Lung (tissue), 12 donors: Measurements from ENCODE around the gene RNASE4. TPM values are rescaled to one million over a fixed set of nuclear protein-coding genes. Genes with fewer than 3 reads are reported as not detected.
"Not testable (repeated sequence)": the region's sequence is repeated elsewhere in the genome, so short reads cannot be mapped to it uniquely, and the experiment has no call there.

Source experiments
- ATAC-seq: fragments of 200-7000 bp; cut with Tn5 transposase; one replicate; pipeline ENCODE4 v1.9.1; 2020; ENCODE audit warnings: moderate number of reproducible peaks; ENCODE audit not compliant: insufficient read depth, low FRiP score
- DNase-seq, 3 donors: peaks; one replicate each; pipeline ENCODE4 v3.0.0-alpha.2; 2013 to 2017
- H3K27ac ChIP-seq, 2 donors: one replicate each; pipeline ENCODE4 v1.5.1; 2013; ENCODE audit warnings: mild to moderate bottlenecking in 2 of 2, moderate library complexity in 2 of 2, control low read depth in 1 of 2, inconsistent platforms in 1 of 2, low read depth in 1 of 2, low read length in 1 of 2
- H3K27me3 ChIP-seq, 3 donors: one replicate each; pipeline ENCODE4 v1.5.1; 2013; ENCODE audit warnings: low read length in 2 of 3; ENCODE audit not compliant: control insufficient read depth in 3 of 3, insufficient read depth in 3 of 3
- H3K36me3 ChIP-seq, 4 donors: one replicate each; pipeline ENCODE4 v1.5.1; 2013; ENCODE audit warnings: low read length in 4 of 4, mild to moderate bottlenecking in 1 of 4, moderate library complexity in 1 of 4; ENCODE audit not compliant: control insufficient read depth in 4 of 4, insufficient read depth in 4 of 4
- H3K4me1 ChIP-seq, 5 donors: one replicate each; pipeline ENCODE4 v1.5.1; 2013; ENCODE audit warnings: low read length in 5 of 5, mild to moderate bottlenecking in 2 of 5, moderate library complexity in 1 of 5; ENCODE audit not compliant: control insufficient read depth in 5 of 5, insufficient read depth in 5 of 5
- H3K4me3 ChIP-seq: one replicate; pipeline ENCODE4 v1.5.1; 2013; ENCODE audit warnings: mild to moderate bottlenecking, control low read depth, moderate library complexity
- H3K9ac ChIP-seq, 2 donors: one replicate each; pipeline ENCODE4 v1.5.1; 2013; ENCODE audit warnings: low read length in 2 of 2, control low read depth in 1 of 2; ENCODE audit not compliant: insufficient read depth in 1 of 2
- H3K9me3 ChIP-seq, 4 donors: one replicate each; pipeline ENCODE4 v1.5.1; 2013; ENCODE audit warnings: low read length in 3 of 4, mild to moderate bottlenecking in 1 of 4, moderate library complexity in 1 of 4; ENCODE audit not compliant: control insufficient read depth in 4 of 4, insufficient read depth in 3 of 4
- CTCF ChIP-seq: IDR thresholded peaks from 2 replicates; pipeline ENCODE4 v1.5.1; 2012; ENCODE audit warnings: mild to moderate bottlenecking; ENCODE audit errors: control extremely low read depth, extremely low read depth
- WGBS, 2 donors: extraction: QIAGEN DNeasy Blood & Tissue Kit; methylation state at CpG; one replicate each; pipeline ENCODE4 v1.1.7; 2013; 5-methylcytosine and 5-hydroxymethylcytosine counted together
- polyA plus RNA-seq, 2 donors: library from polyadenylated mRNA; stranded (reverse); fragments of 200-250 nt; gene quantifications; one replicate each; pipeline ENCODE4 v1.2.1, GENCODE V29; 2013
- total RNA-seq, 2 donors: library from RNA; depleted of rRNA in 1 of 2; stranded (reverse); fragments of >200 nt in 1 of 2; gene quantifications; one replicate each; pipeline ENCODE4 v1.2.1, GENCODE V29; 2014 to 2021
- donor health status: control.
- donor health status: control.
- donor health status: Bipolar disorder and iron deficiency.
- donor health status: healthy.
- donor health status: DM: yes; HTN: yes; CAD: no.

RNASE4 gene
- total and polyA plus RNA-seq, 4 donors, result 14.5 to 51.9 (median 28.6) TPM

- Histone ChIP-seq H3K27ac (no peak overlapping the region), H3K4me1 (no peaks in the 10 kb centered on the region), H3K27me3 (no peaks in the 10 kb centered on the region), H3K9ac (no peak overlapping the region), H3K36me3 (no peaks in the 10 kb centered on the region), H3K4me3 (no peak overlapping the region), H3K9me3 (no peaks in the 10 kb centered on the region)
- ATAC-seq (no peak), DNase-seq (peak in 2 of 3 donors; percentile 39 to 47)
- no peak for TF ChIP-seq CTCF
- WGBS, 2 donors, result 62 to 81% methylated on average over 6 of the region's 6 CpGs
These were observed 49.5 kb downstream of the RNASE4 start for GRCh38 chr14:20733684-20734429.

- WGBS, 2 donors, result 45 to 63% methylated on average over 4 of the region's 4 CpGs
- no peaks in the 10 kb centered on the region for H3K36me3 ChIP-seq
- DNase-seq (no peak), ATAC-seq (no peak)
- no peak overlapping the region for H3K9ac ChIP-seq
- no peaks in the 10 kb centered on the region for H3K4me1 ChIP-seq
- H3K27ac ChIP-seq, result no peak overlapping the region
- H3K27me3 ChIP-seq, result no peaks in the 10 kb centered on the region
- H3K4me3 ChIP-seq, result no peak overlapping the region
- TF ChIP-seq CTCF, result no peak
- H3K9me3 ChIP-seq, result no peaks in the 10 kb centered on the region
These were observed 50.1 kb downstream of the RNASE4 start for GRCh38 chr14:20734430-20734806.

GRCh38 chr14:20738292-20738691 lies 53.9 kb downstream of the RNASE4 start:
- H3K36me3 ChIP-seq, H3K9ac ChIP-seq, H3K4me1 ChIP-seq, H3K4me3 ChIP-seq, H3K27ac ChIP-seq, ATAC-seq, H3K9me3 ChIP-seq, DNase-seq, H3K27me3 ChIP-seq: not testable (repeated sequence)
- WGBS, 2 donors, result 96 to 97% methylated on average over 7 of the region's 7 CpGs

GRCh38 chr14:20742132-20742531 lies 57.8 kb downstream of the RNASE4 start:
- TF ChIP-seq CTCF, result no peak
- no peak for DNase-seq
- no peaks in the 10 kb centered on the region for H3K27me3 ChIP-seq
- H3K9ac ChIP-seq, result no peak overlapping the region
- no peak overlapping the region for H3K27ac ChIP-seq
- H3K4me1 ChIP-seq, result no peaks in the 10 kb centered on the region
- no peaks in the 10 kb centered on the region for H3K9me3 ChIP-seq
- no peaks in the 10 kb centered on the region for H3K36me3 ChIP-seq
- 81 to 95% methylated on average over 4 of the region's 4 CpGs for WGBS, 2 donors
- ATAC-seq, result no peak
- no peak overlapping the region for H3K4me3 ChIP-seq
